HG03342 (cell line): ENCODE results near the gene RNF10.
"Not testable (repeated sequence)": the region's sequence is repeated elsewhere in the genome, so short reads cannot be mapped to it uniquely, and the experiment has no call there.

Source experiments
- ATAC-seq: cut with Tn5 transposase; IDR thresholded peaks from one replicate; pipeline ENCODE4 v1.9.1; 2021; ENCODE audit warnings: mild to moderate bottlenecking, moderate library complexity; ENCODE audit not compliant: unreplicated experiment

RNF10 gene

GRCh38 chr12:120522568-120522967 is 11.6 kb upstream of the RNF10 start:
- no peak for ATAC-seq

GRCh38 chr12:120528861-120529525 is 5.2 kb upstream of the RNF10 start, which contains the start of gene COQ5:
COQ5 (minus strand) TSS chr12:120529158; CDS start chr12:120529141, 17 bp downstream.
- peak; percentile 73 for ATAC-seq

- ATAC-seq: no peak
These were observed 4.3 kb upstream of the RNF10 start for GRCh38 chr12:120529641-120530417.

- not testable (repeated sequence) for ATAC-seq
These were observed 3.8 kb upstream of the RNF10 start for GRCh38 chr12:120530418-120530761.

GRCh38 chr12:120532701-120533238 is 1.4 kb upstream of the RNF10 start:
- ATAC-seq: no peak

GRCh38 chr12:120534703-120535655 is 823 bp downstream of the RNF10 start:
- ATAC-seq: peak; percentile 33

- no peak for ATAC-seq
These were observed 2.1 kb downstream of the RNF10 start for GRCh38 chr12:120536064-120536791.

GRCh38 chr12:120537856-120538220 is 3.7 kb downstream of the RNF10 start:
- no peak for ATAC-seq

GRCh38 chr12:120538281-120539156 is 4.4 kb downstream of the RNF10 start:
- ATAC-seq: no peak

- ATAC-seq: no peak
These were observed 5.1 kb downstream of the RNF10 start for GRCh38 chr12:120539303-120539702.

- no peak for ATAC-seq
These were observed 6.3 kb downstream of the RNF10 start for GRCh38 chr12:120540445-120540844.

GRCh38 chr12:120542166-120542565 is 8.0 kb downstream of the RNF10 start:
- no peak for ATAC-seq

- no peak for ATAC-seq
These were observed 10.5 kb downstream of the RNF10 start for GRCh38 chr12:120544691-120545090.

GRCh38 chr12:120546050-120546386 is 11.9 kb downstream of the RNF10 start:
- ATAC-seq: no peak

GRCh38 chr12:120554678-120555077 is 20.5 kb downstream of the RNF10 start:
- no peak for ATAC-seq

- ATAC-seq: no peak
These were observed 23.4 kb downstream of the RNF10 start for GRCh38 chr12:120557589-120557988.

- ATAC-seq: no peak
These were observed 28.8 kb downstream of the RNF10 start for GRCh38 chr12:120562906-120563305.

- no peak for ATAC-seq
These were observed 29.3 kb downstream of the RNF10 start for GRCh38 chr12:120563495-120563894.

GRCh38 chr12:120571299-120571698 is 37.1 kb downstream of the RNF10 start:
- no peak for ATAC-seq

- ATAC-seq: no peak
These were observed 39.4 kb downstream of the RNF10 start for GRCh38 chr12:120573560-120573959.
